ENCODE data around the gene CTNNBIP1.

GRCh38 chr1:9910423-9911178 lies 532 bp upstream of the CTNNBIP1 start:
- TF ChIP-seq CTCF (IDR thresholded peaks at IDR 0.05) (no peak), EZH2 (IDR thresholded peaks at IDR 0.05; ENCODE audit: borderline replicate concordance, insufficient read depth, low read depth, low read length, poor library complexity, severe bottlenecking) (no peak)
